Left lung (tissue), 10 donors: ENCODE data around the gene GRIK1. TPM values are rescaled to one million over a fixed set of nuclear protein-coding genes. Genes with fewer than 3 reads are reported as not detected.

Source experiments
- ATAC-seq: fragments of 200-7000 bp; cut with Tn5 transposase; one replicate; pipeline ENCODE4 v1.9.1; 2020; ENCODE audit warnings: moderate library complexity
- DNase-seq, 4 donors: peaks; one replicate each; pipeline ENCODE4 v3.0.0-alpha.2; 2013 to 2020
- H3K27ac ChIP-seq, 2 donors: fragments of 200-600 bp; sonication (generic) in 1 of 2; one replicate each; pipeline versions ENCODE4 v1.5.0 to v1.8.0; 2020 to 2021
- H3K27me3 ChIP-seq, 2 donors: fragments of 200-600 bp; sonication (generic) in 1 of 2; one replicate each; pipeline versions ENCODE4 v1.5.0 to v1.8.0; 2020 to 2021
- H3K36me3 ChIP-seq, 2 donors: fragments of 200-600 bp; sonication (generic) in 1 of 2; one replicate each; pipeline versions ENCODE4 v1.5.0 to v1.8.0; 2020 to 2021
- H3K4me1 ChIP-seq, 2 donors: fragments of 200-600 bp; one replicate each; pipeline ENCODE4 v1.8.0; 2021
- H3K4me3 ChIP-seq, 2 donors: fragments of 200-600 bp; sonication (generic) in 1 of 2; one replicate each; pipeline versions ENCODE4 v1.5.0 to v1.8.0; 2020 to 2021; ENCODE audit warnings: mild to moderate bottlenecking in 1 of 2
- H3K9me3 ChIP-seq, 2 donors: fragments of 200-600 bp; sonication (generic) in 1 of 2; one replicate each; pipeline versions ENCODE4 v1.5.0 to v1.8.0; 2020 to 2021
- intact Hi-C, 2 donors: fragments of 100-400 bp; cut with DNase I; formaldehyde crosslinking; loops; one replicate each; pipeline versions ENCODE4 v1.11.2 to v1.14.2; 2022
- polyA plus RNA-seq, 6 donors: library from polyadenylated mRNA; unstranded; fragments of 120-200 nt; gene quantifications; one replicate each; pipeline ENCODE4 v1.2.1, GENCODE V29; 2013; ENCODE audit not compliant: insufficient read length in 6 of 6
- total RNA-seq, 2 donors: library from RNA; stranded (reverse); fragmentation: NEBNext Ultra II Directional; extraction: Animal tissue kit (Norgen Biotek cat#: 25700); gene quantifications; one replicate each; pipeline ENCODE4 v1.2.1, GENCODE V29; 2021
- TF ChIP-seq, protein P1 (sequence below), 2 donors: fragments of 200-600 bp; sonication (generic) in 1 of 2; IDR thresholded peaks; one replicate each; pipeline versions ENCODE4 v1.5.0 to v1.8.0; 2021; ENCODE audit warnings: antibody characterized with exemption in 2 of 2
- donor health status: DM: no; HTN: yes; CAD: no.
- donor health status: DM: no; HTN: no; CAD: no.

Gene GRIK1
- total and polyA plus RNA-seq, 8 donors: 0.38 to 1.5 (median 0.62) TPM; not detected in 2

DNA sequence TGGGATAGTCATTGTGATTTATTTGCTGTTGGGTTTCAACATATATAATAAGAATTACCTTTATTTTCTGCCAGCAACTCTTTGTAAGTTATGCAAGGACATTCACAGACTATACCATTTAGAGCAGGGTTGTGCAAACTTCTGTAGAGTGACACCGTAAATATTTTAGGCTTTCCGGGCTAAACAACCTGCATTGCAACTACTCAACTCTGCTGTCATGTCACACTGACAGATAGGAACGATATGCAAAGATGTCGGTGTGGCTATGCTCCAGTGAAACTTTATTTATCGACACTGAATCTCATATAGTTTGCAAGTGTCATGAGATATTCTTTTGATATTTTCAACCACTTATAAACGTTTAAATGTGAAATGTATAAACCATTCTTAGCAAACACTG lies 430.7 kb downstream of the GRIK1 start:
- DNase-seq: no peak
- H3K4me3 ChIP-seq: no peak overlapping the region
- TF ChIP-seq, protein P1, sequence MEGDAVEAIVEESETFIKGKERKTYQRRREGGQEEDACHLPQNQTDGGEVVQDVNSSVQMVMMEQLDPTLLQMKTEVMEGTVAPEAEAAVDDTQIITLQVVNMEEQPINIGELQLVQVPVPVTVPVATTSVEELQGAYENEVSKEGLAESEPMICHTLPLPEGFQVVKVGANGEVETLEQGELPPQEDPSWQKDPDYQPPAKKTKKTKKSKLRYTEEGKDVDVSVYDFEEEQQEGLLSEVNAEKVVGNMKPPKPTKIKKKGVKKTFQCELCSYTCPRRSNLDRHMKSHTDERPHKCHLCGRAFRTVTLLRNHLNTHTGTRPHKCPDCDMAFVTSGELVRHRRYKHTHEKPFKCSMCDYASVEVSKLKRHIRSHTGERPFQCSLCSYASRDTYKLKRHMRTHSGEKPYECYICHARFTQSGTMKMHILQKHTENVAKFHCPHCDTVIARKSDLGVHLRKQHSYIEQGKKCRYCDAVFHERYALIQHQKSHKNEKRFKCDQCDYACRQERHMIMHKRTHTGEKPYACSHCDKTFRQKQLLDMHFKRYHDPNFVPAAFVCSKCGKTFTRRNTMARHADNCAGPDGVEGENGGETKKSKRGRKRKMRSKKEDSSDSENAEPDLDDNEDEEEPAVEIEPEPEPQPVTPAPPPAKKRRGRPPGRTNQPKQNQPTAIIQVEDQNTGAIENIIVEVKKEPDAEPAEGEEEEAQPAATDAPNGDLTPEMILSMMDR (IDR thresholded peaks at IDR 0.05): no peak

DNA sequence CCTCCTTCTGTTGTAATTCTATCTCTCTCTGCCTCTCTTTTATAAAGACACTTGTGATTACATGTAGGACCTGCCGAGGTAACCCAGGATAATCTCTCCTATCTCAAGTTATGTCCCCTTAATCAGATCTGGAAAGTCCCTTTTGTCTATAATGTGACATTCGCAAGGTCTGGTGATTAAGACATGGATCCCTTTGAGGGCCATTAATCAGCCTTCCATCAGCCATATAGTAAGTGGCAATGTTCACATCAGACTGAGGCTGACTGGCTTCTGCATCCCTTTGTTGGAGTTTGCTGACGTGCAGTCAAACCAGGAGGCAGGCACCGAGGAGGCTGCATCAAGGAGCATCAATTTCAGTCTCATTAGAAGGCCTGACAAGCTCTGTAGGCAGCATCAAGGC lies 431.5 kb downstream of the GRIK1 start:
- Histone ChIP-seq H3K36me3 (no peaks in the 10 kb centered on the region), H3K9me3 (peaks cover 0 to 3% of the 10 kb centered on the region in 2 donors), H3K4me3 (no peak overlapping the region), H3K27me3 (no peaks in the 10 kb centered on the region), H3K27ac (no peak overlapping the region), H3K4me1 (no peaks in the 10 kb centered on the region)
- TF ChIP-seq, protein P1 (IDR thresholded peaks at IDR 0.05): no peak
- intact Hi-C loops: no loop called here
- ATAC-seq (no peak), DNase-seq (no peak)

More for the DNA sequence above, 430.7 kb downstream of the GRIK1 start:
- H3K4me1 ChIP-seq: no peaks in the 10 kb centered on the region
- H3K36me3 ChIP-seq: no peaks in the 10 kb centered on the region
- intact Hi-C loops: no loop called here
- H3K9me3 ChIP-seq: peaks cover under 1 to 11% of the 10 kb centered on the region in 2 donors
- H3K27me3 ChIP-seq: no peaks in the 10 kb centered on the region
- no peak overlapping the region for H3K27ac ChIP-seq
- ATAC-seq: no peak

DNA sequence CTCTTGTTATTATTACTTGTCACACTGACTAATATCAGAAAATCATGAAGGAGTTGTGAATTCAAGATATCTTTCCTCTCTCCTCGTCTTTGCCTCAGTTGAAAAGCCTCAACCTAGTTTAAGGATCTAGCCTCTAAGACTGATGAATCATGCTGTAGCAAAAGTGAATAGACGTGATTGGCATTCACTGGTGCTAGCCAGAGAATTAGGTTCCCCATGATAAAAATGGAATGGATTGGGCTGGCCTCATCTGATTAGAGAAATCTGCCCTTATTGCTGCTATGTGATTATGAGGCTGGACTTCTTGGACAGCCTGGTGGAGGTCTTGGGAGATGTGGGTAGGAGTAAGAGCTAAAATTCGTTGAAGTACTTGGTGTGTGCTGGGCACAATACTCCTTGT lies 432.8 kb downstream of the GRIK1 start:
- DNase-seq (no peak), ATAC-seq (no peak)
- Histone ChIP-seq H3K27ac (no peak overlapping the region), H3K4me3 (no peak overlapping the region), H3K27me3 (no peaks in the 10 kb centered on the region), H3K4me1 (no peaks in the 10 kb centered on the region), H3K9me3 (no peaks in the 10 kb centered on the region), H3K36me3 (no peaks in the 10 kb centered on the region)
- intact Hi-C loops: no loop called here
- TF ChIP-seq, protein P1 (IDR thresholded peaks at IDR 0.05): no peak

DNA sequence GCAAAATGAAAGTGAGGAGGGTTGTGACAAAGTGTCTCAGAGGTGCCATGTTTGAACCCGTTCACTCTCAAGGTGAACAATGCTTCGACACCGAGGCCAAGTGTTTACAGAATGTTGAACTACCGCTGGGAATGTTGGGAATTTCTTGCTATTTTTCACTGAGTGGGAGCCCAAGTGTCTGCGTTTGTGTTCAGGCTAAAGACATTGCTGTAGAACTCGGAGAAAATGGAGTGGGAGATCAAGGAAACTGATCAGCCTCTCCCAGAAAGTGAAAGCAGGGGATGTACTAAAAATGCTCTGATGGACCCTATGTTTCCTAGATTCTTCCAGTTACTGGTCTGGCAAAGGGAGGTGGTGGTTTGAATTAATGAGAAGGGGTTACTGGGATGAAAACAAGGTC lies 433.6 kb downstream of the GRIK1 start:
- no peaks in the 10 kb centered on the region for H3K4me1 ChIP-seq
- H3K4me3 ChIP-seq: no peak overlapping the region
- H3K36me3 ChIP-seq: no peaks in the 10 kb centered on the region
- peak in 1 of 4 donors; percentile 13 for DNase-seq
- no peak overlapping the region for H3K27ac ChIP-seq
- intact Hi-C loops: no loop called here
- H3K9me3 ChIP-seq: no peaks in the 10 kb centered on the region
- peak; percentile 40 for ATAC-seq
- H3K27me3 ChIP-seq: no peaks in the 10 kb centered on the region
- TF ChIP-seq, protein P1 (IDR thresholded peaks at IDR 0.05): no peak

DNA sequence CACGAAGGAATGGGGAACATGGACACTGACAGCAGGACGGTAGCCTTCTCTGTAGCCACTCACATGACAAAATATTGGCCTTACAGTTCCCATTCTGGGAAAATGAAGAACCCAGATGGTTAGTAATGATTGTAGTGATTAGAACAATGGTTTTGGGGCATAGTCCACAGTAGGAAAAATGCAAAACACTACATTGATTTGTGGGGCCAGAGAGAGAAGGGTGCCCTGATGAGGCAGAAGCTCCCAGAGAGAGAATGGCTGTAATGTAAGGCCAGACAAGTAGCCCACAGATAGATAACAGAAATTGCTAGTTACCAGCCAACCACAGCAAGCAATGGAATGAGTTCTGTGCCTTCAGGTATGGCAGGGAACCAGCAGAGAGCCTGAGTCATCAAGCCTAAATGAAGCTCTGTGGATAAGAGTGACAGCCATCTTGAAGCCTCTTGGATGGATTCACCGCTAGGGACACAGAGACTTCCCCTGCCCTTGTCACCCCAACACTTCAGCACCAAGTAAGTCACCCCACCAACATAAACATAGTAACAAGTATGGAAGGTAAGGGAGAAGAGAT lies 435.0 kb downstream of the GRIK1 start:
- H3K4me1 ChIP-seq: no peaks in the 10 kb centered on the region
- H3K9me3 ChIP-seq: no peaks in the 10 kb centered on the region
- ATAC-seq (no peak), DNase-seq (no peak)
- H3K27me3 ChIP-seq: no peaks in the 10 kb centered on the region
- no peak overlapping the region for H3K27ac ChIP-seq
- intact Hi-C loops: no loop called here
- no peak overlapping the region for H3K4me3 ChIP-seq
- no peaks in the 10 kb centered on the region for H3K36me3 ChIP-seq
- TF ChIP-seq, protein P1 (IDR thresholded peaks at IDR 0.05): no peak
